Cerebellar cortex (tissue), 1 donor: ENCODE results near the gene STAT5B.

Source experiments
- DNase-seq: peaks from one replicate; pipeline ENCODE4 v3.0.0-alpha.2; 2015; ENCODE audit warnings: low spot score

The STAT5B gene

DNA sequence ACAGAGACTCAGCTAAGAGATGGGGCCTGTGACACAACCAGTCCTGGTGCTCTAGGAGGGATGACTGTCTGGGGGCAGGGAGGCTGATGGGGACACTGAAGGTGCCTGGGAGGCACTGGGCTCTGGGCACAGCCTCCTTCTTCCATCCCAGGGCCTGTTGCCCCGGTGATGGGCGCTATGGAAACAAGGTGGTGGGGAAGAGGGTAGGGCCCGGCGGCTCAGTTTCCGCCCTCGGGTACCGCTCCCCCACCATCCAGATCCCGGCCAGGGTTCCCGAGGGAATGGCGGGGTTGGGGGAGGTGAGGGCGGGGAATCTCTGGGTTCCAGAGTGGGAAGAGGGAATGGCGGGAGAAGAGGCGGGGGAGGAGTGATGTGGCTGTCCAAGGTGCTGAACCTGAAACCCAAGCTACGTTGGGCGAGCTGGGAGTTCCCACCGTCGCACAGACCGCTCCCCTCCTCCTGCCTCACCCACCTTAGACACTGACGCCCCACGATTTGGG is 96.2 kb downstream of the STAT5B start:
- no peak for DNase-seq

DNA sequence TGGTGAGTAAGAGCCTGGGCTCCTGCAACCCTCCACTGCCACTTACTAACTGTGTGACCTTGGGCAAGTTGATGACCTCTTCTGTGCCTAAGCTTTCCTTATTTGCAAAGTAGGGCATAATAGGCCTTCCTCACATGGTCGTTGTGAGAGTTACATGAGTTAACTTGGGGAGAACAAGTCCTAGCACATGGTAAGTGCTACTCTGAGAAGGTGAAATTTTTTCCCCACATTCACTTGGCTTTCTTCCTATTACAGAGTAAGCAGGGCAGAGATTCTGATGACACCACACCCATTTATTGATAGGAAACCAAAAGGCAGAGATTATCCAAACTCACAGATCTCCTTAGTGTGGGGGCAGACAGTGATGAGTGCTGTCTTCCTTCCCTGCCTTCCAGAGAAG is 96.9 kb downstream of the STAT5B start:
- no peak for DNase-seq

DNA sequence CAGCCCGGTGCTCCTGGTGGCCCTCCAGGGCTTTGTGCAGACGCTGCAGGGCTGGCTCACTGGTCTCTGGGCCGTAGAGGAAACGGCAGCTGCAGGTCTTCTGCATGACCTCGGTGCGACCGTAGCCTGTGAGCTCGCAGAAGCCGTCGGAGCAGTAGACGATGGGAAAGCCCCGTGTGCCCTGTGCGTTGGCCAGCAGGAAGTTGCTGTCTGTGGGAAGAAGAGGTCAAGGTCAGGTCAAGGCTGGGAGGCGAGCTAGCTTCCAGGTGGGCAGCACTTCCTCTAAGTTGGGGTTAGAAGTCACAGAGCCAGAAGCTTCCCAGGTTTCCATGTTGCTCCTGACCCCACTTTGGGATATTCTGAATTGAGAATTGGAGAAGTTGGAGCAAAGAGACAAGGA is 97.4 kb downstream of the STAT5B start:
- DNase-seq: no peak

DNA sequence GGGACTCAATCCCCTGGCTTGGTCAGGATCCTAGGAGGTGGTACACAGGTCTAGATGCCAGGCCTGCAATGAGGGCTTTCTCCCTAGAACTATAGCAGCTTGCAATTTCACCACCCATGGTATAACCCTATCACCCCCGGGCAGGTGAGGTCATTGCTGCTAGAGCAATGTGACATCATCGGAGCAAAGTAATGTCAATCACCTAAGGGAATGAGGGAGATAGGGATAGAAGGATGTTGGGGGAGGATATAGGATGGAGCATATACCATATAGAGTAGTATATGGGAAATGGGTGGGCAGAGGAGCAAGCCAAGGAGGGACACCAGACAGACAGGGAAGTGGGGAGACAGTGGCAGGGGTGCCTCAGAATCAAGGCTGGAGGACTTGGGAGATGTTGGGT is 98.5 kb downstream of the STAT5B start:
- DNase-seq: no peak

DNA sequence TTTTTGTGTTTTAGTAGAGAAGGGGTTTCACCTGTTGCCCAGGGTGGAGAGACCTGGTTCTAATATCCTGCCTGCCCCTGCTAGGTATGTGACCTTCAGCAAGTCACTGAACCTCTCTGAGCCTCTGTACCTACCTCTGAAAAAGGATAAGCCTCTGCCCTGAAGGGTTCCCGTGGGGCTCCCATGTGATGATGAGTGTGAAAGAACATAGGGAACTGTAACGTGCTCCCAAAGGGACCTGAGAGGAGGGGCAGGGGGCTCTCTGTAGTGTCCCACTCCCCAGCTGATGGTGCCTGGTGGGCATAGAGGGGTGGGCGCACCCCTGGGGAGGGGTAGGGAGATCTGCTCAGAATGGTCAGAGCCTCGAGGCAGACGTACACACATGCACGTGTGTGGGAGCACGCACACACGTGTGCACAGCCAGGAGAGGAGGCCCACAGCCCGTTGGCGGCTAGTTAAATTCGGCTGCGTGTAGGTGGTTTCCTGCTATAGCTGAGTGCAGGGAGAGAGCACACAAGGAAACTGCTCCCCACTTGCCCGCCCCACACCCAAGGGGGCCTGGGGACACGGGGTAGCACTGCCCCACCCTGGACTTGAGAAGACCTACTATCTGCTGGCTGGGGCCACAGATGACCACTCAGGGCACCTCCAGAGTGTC is 101.9 kb downstream of the STAT5B start:
- DNase-seq: no peak

DNA sequence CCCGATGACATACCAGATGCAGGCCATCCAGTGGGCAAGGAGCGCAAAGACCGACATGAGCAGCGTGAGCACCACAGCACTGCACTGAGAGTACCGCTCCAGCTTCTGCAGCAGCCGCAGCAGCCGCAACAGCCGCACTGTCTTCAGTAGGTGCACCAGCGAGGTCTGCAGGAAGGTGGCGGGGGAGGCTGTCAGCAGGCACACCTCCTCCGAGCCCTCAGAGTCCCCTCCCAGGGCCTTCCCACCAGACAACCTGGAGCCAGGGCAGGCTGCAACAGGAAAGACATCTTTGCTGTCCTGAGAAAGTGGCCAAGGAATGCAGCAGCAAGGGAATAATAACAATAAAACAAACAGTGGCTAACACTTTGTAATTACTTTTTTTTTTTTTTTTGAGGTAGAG is 104.4 kb downstream of the STAT5B start:
- no peak for DNase-seq

DNA sequence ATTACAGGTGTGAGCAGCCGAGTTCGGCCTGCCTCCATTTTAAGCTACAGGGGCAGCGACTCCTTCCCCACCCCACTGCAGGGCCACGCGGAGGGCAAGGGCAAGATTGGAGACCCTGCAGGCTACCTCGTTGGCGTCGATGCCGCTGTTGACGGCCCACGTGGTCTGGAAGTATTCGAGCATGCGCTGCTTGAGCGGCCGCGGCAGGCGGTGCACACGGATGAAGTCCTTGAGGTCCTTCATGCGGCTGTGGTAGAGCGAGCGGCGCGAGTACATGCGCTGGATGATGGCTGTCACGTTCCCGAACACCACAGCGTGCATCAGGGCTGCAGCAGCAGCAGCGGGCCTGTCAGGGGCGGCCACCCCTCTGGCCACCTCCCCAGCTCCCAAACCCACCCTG is 106.8 kb downstream of the STAT5B start:
- DNase-seq: no peak

DNA sequence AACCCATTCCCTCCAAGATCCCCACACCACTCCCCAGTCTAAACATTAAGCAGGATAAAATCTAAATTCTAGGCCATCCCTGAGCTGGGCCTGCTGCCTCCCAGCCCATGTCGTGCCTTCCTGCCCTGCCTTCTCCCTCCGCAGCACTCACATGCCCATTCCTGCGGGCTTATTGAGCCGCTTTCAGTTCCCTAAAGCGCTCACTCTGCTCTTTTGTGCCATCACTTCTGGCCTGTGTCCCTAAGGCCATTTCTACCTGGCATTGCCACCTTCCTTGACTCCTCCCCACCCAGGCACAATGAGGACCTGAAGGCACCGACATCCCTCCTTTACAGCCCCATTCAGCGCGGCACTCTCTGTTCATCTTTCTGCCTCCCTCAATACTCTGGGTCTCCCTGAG is 108.4 kb downstream of the STAT5B start:
- DNase-seq: no peak

DNA sequence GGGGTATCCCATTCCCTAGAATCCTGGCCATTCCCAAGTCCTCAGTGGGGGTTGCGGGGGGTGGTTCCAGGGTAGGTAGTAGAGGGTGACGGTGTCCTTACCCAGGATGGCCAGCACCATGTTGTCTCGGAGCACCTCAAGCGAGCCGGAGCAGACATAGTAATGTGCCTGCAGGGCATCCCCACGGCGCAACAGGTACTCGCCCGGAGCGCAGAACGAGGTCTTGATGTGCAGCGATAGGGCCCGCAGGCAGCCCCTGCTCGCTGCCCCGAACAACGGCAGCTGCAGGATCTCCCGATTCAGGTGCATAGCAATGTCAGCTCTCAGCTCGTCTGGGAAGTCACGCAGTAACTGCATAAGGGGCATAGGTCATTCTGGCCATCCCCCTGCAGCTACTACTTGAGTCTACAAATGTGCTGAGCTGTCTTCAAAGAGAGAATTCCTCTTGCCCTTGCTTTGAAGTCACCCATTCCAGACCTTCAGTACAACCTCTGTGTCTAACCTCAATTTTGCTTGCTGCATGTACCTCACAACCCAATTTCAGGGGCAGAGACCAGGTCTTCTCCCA is 109.9 kb downstream of the STAT5B start:
- no peak for DNase-seq

DNA sequence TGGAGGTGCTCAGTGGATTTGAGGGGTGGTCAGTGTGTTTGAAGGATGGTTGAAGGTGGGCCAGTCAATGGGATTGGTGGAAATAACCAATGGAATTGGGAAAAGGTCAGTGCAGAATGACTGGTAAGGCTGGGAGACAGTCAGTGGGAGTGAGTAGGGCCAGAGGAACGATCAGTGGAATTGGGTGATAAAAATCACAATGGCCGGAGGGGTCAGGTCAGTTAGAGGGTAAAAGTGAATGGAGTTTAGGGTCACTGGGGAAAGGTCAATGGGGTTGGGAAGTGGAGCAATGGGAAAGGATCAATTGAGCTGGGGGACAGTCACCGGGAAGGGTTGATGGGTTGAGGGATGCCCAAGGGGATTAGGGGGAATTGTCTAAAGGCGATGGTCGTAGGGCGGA is 110.4 kb downstream of the STAT5B start:
- DNase-seq: no peak

DNA sequence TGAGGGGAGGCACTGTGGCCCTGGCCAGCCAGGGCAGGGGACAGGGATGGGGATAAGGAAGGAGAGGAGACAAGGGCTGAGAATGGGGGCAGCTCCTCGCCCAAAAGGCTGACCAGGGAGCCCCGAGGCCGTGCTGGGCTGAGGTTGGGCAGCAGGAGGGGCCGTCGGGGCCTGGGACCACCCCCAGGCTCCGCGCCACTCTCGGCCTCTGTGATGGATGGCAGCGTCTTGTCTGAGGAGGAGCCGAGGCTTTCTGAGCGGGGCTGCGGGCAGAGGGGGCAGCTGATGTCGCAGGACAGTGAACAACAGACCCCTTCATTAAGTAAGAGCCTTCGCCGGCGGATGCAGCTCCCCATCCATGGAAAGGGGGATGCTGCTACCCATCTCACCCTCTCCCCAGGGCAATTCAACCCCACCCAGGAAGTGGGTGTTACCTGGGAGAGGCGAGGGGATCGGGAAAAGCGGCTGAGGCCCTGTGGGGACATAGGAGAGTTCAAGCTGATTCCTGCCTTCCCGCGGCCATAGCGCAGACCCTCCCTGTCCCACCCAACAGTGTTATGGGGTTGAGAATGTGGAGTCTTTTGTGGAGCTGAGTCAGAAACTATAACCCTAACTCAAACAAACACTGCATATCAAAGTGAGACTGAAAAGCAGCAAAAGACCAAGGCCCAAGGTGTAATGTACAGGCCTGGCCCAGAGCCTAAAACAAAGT is 112.3 kb downstream of the STAT5B start:
- DNase-seq: no peak

DNA sequence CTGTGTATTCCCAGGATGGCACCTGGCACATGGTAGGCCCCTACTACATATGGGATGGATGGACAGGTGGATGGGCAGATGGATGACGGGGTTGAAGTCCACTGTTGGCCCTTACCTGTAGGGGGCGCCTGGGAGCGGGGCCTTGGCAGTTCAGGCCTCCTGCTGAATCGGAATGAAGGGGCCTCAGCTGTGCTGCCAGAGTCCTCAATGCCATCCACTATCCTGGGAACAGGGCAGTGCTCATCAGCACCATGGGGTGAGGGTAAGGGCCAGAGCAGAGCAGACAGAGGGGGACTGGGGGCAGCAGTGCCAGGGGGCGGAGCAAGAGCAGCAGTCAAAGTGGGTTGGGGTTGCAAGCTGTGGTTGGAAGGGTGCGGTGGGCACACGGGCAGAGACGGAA is 113.1 kb downstream of the STAT5B start:
- no peak for DNase-seq

DNA sequence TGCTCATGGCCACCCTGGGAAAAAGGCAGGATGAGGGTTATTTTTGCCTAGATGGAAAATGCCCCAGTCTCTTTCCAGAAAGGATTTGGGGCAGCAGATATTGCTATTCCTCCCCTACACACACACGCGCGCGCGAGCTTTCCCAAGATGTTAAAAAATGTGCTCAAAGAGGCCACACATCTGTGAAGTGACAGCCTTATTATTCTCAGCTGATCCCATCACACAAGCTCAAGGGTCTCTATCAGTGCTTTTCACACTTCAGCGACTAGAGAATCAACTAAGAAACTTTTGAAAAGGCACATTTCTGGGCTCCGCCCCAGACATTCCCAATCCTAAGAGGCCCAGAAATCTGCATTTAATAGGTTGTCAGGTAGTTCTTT is 115.7 kb downstream of the STAT5B start:
- no peak for DNase-seq

DNA sequence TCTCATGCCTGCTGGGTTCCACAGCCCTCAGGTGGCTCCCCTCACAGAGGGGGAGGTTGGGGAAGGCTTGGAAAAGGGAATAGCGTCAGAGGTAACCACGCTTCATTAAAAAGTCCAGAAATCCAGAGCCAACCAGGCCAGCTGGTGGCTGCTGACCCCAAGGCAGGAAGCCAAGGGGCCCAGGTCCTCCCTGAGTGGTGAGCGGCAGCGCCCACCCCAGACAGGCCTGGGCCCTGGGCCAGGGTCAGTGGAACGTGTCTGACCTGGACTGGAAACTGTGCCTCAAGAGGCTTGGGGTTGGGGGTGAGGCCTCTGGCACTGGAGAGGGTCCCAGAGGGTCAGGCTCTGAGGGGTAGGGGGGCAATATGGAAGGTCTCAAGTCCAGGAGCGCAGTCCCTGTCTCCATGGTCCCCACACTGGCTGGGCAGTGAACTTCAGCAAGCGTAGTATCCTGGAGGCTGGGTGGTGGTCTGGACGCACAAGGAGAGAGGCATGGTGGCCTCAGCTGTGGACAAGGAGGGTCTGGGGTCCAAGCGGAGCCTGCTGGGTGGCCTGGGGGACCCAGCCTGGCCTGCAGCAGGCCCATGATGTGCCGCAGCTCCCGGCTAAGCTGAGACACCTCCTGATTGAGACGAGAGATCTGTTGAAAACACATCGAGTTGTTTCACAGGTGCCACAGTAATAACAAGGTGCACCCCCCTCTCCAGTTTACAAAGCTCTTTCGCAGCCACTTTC is 116.2 kb downstream of the STAT5B start:
- no peak for DNase-seq

DNA sequence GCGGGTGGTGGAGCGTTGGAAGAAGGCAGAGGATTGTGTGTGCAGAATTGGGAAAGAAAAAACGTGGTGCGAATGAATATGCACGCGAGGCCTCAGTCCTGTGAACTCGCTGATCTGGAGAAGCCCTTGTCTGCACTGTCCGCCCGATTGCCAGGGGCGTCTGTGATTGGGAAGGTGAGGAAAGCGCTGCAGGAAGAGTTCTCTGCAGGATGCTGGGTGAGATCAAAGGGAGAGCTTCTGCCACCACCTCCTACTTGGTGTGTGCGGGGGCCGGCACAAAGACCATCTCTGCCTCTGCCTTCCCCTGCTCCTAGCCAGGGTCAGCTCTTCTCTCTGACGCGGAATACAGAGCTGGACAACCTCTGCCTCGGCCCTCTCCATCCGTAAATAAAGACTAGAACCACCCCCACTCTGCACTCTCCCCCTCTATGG is 120.6 kb downstream of the STAT5B start:
- DNase-seq: no peak

DNA sequence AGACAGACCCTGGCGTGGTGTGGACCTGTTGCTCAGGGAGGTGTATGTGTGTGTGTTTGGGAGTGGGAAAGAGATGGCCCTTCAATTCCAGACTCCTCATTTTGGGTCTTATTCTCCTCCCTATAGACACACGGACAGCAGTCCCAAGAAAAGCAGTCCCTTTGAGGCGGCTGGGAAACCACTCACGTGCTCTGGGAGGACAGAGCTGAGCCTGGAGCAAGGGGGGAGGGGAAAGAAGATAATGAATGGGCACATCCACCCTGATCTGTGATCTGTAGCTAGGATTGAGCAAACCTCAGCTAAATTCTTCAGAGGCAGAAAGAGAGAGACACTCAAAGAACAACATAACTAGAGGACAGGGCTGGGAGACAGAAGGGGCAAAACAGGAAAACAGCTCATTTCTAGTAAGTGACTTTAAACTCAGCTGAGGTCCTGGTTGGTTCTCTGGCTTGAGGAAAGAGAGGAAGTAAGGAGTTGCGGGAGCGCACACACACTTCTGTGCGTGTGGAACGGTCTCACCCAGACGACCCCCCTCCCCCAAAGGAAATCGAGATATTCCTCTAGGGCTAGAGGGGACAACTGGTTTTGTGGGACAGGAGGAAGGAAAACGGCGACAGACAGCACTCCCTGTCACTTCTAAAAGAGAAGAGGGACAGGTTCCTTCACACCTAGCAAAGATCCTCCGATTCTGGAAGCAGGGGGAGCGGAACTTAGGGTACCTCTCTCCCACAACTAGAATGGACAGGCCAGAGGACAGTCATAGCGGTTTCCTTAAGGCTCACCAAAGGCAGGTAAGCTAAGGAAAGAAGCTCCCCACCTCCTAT is 122.1 kb downstream of the STAT5B start:
- no peak for DNase-seq
